Measurements from ENCODE around the gene KCNQ1. TPM values are rescaled to one million over a fixed set of nuclear protein-coding genes. Genes with fewer than 3 reads are reported as not detected.

Gene KCNQ1
- total RNA-seq, 1 donor from 2014 or later = 0.31 TPM

GRCh38 chr11:2425506-2425905, 19.3 kb upstream of the KCNQ1 start:
- DNase-seq = no peak

GRCh38 chr11:2426221-2426620, 18.6 kb upstream of the KCNQ1 start:
- DNase-seq = no peak

GRCh38 chr11:2426826-2427521, 17.8 kb upstream of the KCNQ1 start:
- no peak for DNase-seq

- DNase-seq = no peak
These were observed 17.0 kb upstream of the KCNQ1 start for GRCh38 chr11:2427721-2428321.

- DNase-seq = no peak
These were observed 16.4 kb upstream of the KCNQ1 start for GRCh38 chr11:2428322-2428795.

- no peak for DNase-seq
These were observed 13.4 kb upstream of the KCNQ1 start for GRCh38 chr11:2431395-2431794.

- DNase-seq = no peak
These were observed 12.6 kb upstream of the KCNQ1 start for GRCh38 chr11:2432171-2432621.

GRCh38 chr11:2432628-2433071, 12.2 kb upstream of the KCNQ1 start:
- no peak for DNase-seq

GRCh38 chr11:2433106-2433925, 11.5 kb upstream of the KCNQ1 start:
- no peak for DNase-seq

GRCh38 chr11:2434008-2434407, 10.8 kb upstream of the KCNQ1 start:
- DNase-seq = no peak

GRCh38 chr11:2434506-2435255, 10.1 kb upstream of the KCNQ1 start:
- no peak for DNase-seq

GRCh38 chr11:2435288-2436012, 9.4 kb upstream of the KCNQ1 start:
- no peak for DNase-seq

GRCh38 chr11:2436013-2436520, 8.7 kb upstream of the KCNQ1 start:
- no peak for DNase-seq

- DNase-seq = no peak
These were observed 8.2 kb upstream of the KCNQ1 start for GRCh38 chr11:2436521-2437031.

GRCh38 chr11:2437516-2437915, 7.3 kb upstream of the KCNQ1 start:
- no peak for DNase-seq

- DNase-seq = no peak
These were observed 5.0 kb upstream of the KCNQ1 start for GRCh38 chr11:2439820-2440219.

- no peak for DNase-seq
These were observed 4.2 kb upstream of the KCNQ1 start for GRCh38 chr11:2440646-2441045.

GRCh38 chr11:2441171-2441570, 3.6 kb upstream of the KCNQ1 start:
- no peak for DNase-seq

- DNase-seq = no peak
These were observed 2.2 kb upstream of the KCNQ1 start for GRCh38 chr11:2442589-2442988.

- DNase-seq = no peak
These were observed 1.4 kb upstream of the KCNQ1 start for GRCh38 chr11:2443406-2443805.
